GM19455 (cell line): Measurements from ENCODE around the gene MAST1.
"Not testable (repeated sequence)": the region's sequence is repeated elsewhere in the genome, so short reads cannot be mapped to it uniquely, and the experiment has no call there.

Source experiments
- ATAC-seq: cut with Tn5 transposase; IDR thresholded peaks from one replicate; pipeline ENCODE4 v1.9.1; 2021; ENCODE audit not compliant: unreplicated experiment

MAST1 gene

GRCh38 chr19:12800923-12801465 is 37.3 kb upstream of the MAST1 start:
- no peak for ATAC-seq

- no peak for ATAC-seq
These were observed 36.6 kb upstream of the MAST1 start, which contains the start of the genes PRDX2 and THSD8 for GRCh38 chr19:12801466-12802266. PRDX2 (minus strand) TSS chr19:12801800; CDS start chr19:12801261, 539 bp downstream. THSD8 (plus strand) TSS chr19:12802069; CDS start chr19:12802072, 3 bp downstream.

- no peak for ATAC-seq
These were observed 35.8 kb upstream of the MAST1 start for GRCh38 chr19:12802267-12803106.

- ATAC-seq: no peak
These were observed 34.3 kb upstream of the MAST1 start for GRCh38 chr19:12804051-12804450.

GRCh38 chr19:12806242-12807081 is 31.9 kb upstream of the MAST1 start, which contains the start of gene RNASEH2A:
RNASEH2A (plus strand) TSS chr19:12806584; CDS start chr19:12806674, 90 bp downstream.
- ATAC-seq: no peak

GRCh38 chr19:12815088-12815487 is 23.2 kb upstream of the MAST1 start:
- no peak for ATAC-seq

GRCh38 chr19:12817188-12817587 is 21.1 kb upstream of the MAST1 start:
- ATAC-seq: not testable (repeated sequence)

- not testable (repeated sequence) for ATAC-seq
These were observed 20.5 kb upstream of the MAST1 start for GRCh38 chr19:12817810-12818209.

GRCh38 chr19:12821761-12822160 is 16.6 kb upstream of the MAST1 start:
- no peak for ATAC-seq

GRCh38 chr19:12825254-12826131 is 12.8 kb upstream of the MAST1 start:
- ATAC-seq: no peak

GRCh38 chr19:12828494-12828893 is 9.8 kb upstream of the MAST1 start:
- ATAC-seq: no peak

GRCh38 chr19:12833418-12833737 is 4.9 kb upstream of the MAST1 start:
- no peak for ATAC-seq

- no peak for ATAC-seq
These were observed 4.4 kb upstream of the MAST1 start for GRCh38 chr19:12833738-12834565.

GRCh38 chr19:12834566-12834943 is 3.8 kb upstream of the MAST1 start, which contains the start of gene RTBDN:
RTBDN (minus strand) TSS chr19:12834579; CDS start chr19:12829979, 4,600 bp downstream.
- no peak for ATAC-seq

GRCh38 chr19:12834976-12835757 is 3.1 kb upstream of the MAST1 start:
- ATAC-seq: no peak

- ATAC-seq: no peak
These were observed 1.8 kb upstream of the MAST1 start for GRCh38 chr19:12836529-12836863.

GRCh38 chr19:12837225-12837624 is 1.1 kb upstream of the MAST1 start:
- no peak for ATAC-seq
